Tibial nerve (tissue), 4 donors: Measurements from ENCODE around the gene TUBGCP2. TPM values are rescaled to one million over a fixed set of nuclear protein-coding genes. Genes with fewer than 3 reads are reported as not detected.
A peak's percentile ranks its signal among the peaks of the same experiment; 100 is the strongest.

Source experiments
- DNase-seq, 2 donors: peaks; one replicate each; pipeline ENCODE4 v3.0.0-alpha.2; 2019; ENCODE audit warnings: low spot score in 2 of 2
- H3K27ac ChIP-seq, 4 donors: fragments of 200-600 bp; sonication (generic) in 3 of 4; one replicate each; pipeline ENCODE4 v1.5.1; 2017 to 2019; ENCODE audit warnings: mild to moderate bottlenecking in 1 of 4
- H3K27me3 ChIP-seq, 2 donors: fragments of 200-600 bp; sonication (generic) in 1 of 2; one replicate each; pipeline versions ENCODE4 v1.5.1 to v1.6.0; 2017 to 2019
- H3K36me3 ChIP-seq, 3 donors: fragments of 200-600 bp; sonication (generic); one replicate each; pipeline ENCODE4 v1.5.1; 2018 to 2019
- H3K4me1 ChIP-seq, 4 donors: fragments of 200-600 bp; sonication (generic) in 3 of 4; one replicate each; pipeline ENCODE4 v1.5.1; 2017 to 2019
- H3K4me3 ChIP-seq, 4 donors: fragments of 200-600 bp; sonication (generic) in 3 of 4; one replicate each; pipeline ENCODE4 v1.5.1; 2017 to 2019; ENCODE audit warnings: mild to moderate bottlenecking in 1 of 4, moderate library complexity in 1 of 4
- H3K9me3 ChIP-seq, 4 donors: fragments of 200-600 bp; sonication (generic) in 3 of 4; one replicate each; pipeline ENCODE4 v1.5.1; 2017 to 2019
- EP300 ChIP-seq, 2 donors: sonication (generic); formaldehyde crosslinking; IDR thresholded peaks; one replicate each; pipeline ENCODE4 v1.6.1; 2017; ENCODE audit warnings: antibody characterized with exemption in 2 of 2, mild to moderate bottlenecking in 1 of 2
- POLR2A ChIP-seq, 2 donors: fragments of 450-650 bp; IDR thresholded peaks; one replicate each; pipeline ENCODE4 v1.6.1; 2017; ENCODE audit warnings: antibody characterized with exemption in 2 of 2, mild to moderate bottlenecking in 2 of 2, moderate library complexity in 2 of 2
- WGBS, 2 donors: methylation state at CpG; one replicate each; pipeline ENCODE4 v1.1.5; 2018; 5-methylcytosine and 5-hydroxymethylcytosine counted together
- total RNA-seq, 4 donors: library from RNA; depleted of rRNA; stranded (reverse); fragments of >200 nt; gene quantifications; one replicate each; pipeline ENCODE4 v1.1.0, GENCODE V29; 2016
- TF ChIP-seq, protein P1 (sequence below), 5 experiments: fragments of 200-600 bp in 3 of 5; fragments of 450-650 bp in 2 of 5; sonication (generic) in 3 of 5; IDR thresholded peaks; one replicate each; pipeline ENCODE4 v1.5.1; 2016 to 2019; ENCODE audit warnings: antibody characterized with exemption in 5 of 5, mild to moderate bottlenecking in 3 of 5, moderate library complexity in 2 of 5

The TUBGCP2 gene
- total RNA-seq, 4 donors from 2014 or later: 35.8 to 73.5 (median 45.7) TPM

DNA sequence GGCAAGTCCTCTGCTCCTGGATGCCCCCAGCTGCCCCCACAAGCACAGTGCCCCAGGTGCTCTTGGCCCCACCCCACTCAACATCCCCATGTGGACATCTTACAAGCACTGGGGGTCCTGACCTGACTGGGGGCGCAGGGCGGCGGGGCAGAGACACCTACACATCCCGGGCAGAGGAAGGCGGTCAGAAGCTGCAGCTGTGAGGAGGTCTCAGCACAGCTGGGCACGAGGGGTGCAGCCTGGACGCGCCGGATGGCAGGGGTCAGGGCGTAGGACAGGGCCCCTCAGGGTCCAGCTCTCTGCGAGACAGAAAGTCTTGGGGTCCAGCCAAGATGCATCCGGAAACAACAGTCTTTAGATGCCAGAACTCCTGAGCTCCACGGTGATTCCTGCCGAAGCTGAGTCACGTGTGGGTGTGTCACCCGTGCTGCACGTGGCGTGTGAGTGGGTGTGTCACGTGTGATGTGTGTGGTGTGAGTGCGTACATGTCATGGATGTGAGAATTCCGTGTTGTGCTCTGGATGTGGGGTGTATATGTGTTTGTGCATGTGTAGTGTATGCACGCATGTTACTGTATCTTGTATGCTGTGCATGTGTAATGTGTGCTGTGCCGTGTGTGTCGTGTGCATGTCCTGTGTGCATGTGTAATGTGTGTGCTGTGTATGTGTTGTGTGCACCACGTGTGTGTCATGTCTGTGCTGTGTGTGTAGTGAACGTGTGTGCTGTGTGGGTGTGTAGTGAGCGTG is 65.9 kb downstream of the TUBGCP2 start:
- Histone ChIP-seq H3K27me3 (peaks cover 0 to 92% of the 10 kb centered on the region in 2 donors), H3K36me3 (no peaks in the 10 kb centered on the region), H3K4me1 (peaks cover 0 to 10% (median under 1%) of the 10 kb centered on the region in 4 donors), H3K9me3 (no peaks in the 10 kb centered on the region), H3K4me3 (no peak overlapping the region), H3K27ac (no peak overlapping the region)
- TF ChIP-seq EP300 (IDR thresholded peaks at IDR 0.05): no peak
- TF ChIP-seq, protein P1, sequence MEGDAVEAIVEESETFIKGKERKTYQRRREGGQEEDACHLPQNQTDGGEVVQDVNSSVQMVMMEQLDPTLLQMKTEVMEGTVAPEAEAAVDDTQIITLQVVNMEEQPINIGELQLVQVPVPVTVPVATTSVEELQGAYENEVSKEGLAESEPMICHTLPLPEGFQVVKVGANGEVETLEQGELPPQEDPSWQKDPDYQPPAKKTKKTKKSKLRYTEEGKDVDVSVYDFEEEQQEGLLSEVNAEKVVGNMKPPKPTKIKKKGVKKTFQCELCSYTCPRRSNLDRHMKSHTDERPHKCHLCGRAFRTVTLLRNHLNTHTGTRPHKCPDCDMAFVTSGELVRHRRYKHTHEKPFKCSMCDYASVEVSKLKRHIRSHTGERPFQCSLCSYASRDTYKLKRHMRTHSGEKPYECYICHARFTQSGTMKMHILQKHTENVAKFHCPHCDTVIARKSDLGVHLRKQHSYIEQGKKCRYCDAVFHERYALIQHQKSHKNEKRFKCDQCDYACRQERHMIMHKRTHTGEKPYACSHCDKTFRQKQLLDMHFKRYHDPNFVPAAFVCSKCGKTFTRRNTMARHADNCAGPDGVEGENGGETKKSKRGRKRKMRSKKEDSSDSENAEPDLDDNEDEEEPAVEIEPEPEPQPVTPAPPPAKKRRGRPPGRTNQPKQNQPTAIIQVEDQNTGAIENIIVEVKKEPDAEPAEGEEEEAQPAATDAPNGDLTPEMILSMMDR (IDR thresholded peaks at IDR 0.05): no peak
- no peak for TF ChIP-seq POLR2A (IDR thresholded peaks at IDR 0.05)
- WGBS, 2 donors: 63 to 64% methylated on average over 24 of the region's 27 CpGs
- DNase-seq: no peak

DNA sequence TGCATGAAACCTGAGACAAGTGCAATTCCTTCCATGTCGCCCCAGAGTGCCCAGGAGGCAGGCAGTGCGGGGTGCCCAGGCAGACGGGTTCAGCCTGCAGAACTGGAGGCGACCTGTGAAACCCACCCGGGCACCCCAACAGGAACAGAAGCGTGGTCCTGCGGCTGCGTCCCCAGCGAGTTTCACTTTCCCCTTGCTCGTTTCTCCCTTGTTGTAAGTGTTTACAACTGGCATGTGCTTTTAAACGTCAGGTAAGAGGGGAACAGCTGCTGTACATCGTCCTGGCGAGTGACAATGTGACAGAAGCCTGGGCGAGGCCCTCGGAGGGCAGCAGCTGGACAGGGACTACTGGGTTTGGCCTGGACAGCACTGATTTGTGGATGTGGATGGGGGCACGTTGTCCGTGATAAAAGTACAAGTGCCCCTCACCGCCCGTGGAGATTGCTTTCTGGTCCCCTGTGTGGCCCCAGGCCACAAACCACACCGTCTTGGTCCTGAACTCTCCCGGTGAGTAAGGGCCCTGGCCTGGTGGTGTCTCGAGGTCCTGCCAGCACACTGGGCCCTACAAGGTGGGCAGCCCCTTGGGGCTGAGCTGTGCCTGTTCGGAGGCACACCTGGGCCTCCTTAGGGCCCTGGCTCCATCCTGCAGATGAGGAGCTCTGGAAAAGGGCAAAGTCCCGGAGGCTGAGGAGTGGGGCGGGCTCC is 67.0 kb downstream of the TUBGCP2 start:
- no peak for DNase-seq
- Histone ChIP-seq H3K27me3 (peaks cover 0 to 92% of the 10 kb centered on the region in 2 donors), H3K27ac (no peak overlapping the region), H3K4me3 (peak overlapping the region in 2 of 4 donors; percentile 16 to 26), H3K36me3 (no peaks in the 10 kb centered on the region), H3K9me3 (no peaks in the 10 kb centered on the region), H3K4me1 (peaks cover 0 to 21% (median 11%) of the 10 kb centered on the region in 4 donors)
- TF ChIP-seq, protein P1 (IDR thresholded peaks at IDR 0.05): no peak
- TF ChIP-seq POLR2A (IDR thresholded peaks at IDR 0.05): no peak
- no peak for TF ChIP-seq EP300 (IDR thresholded peaks at IDR 0.05)
- 66 to 72% methylated on average over 22 to 25 of the region's 25 CpGs for WGBS, 2 donors

DNA sequence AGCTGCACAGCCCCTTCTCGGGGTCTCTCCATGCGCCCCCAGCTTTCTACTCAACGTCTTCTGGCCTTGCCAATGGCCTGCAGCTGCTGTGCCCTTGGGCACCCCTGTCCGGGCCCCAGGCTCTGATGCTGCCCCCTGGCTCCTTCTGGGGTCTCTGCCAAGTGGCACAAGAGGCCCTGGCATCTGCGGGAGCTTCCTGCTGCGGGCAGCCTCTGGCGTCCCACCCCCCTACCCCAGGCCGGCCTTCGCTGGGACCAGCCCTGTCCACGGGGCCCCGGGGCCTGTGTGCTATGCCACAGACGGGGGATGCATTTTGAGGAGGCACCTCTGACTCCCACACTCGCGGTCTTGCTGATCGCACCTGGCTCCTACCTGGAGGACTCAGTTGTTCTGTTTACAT is 68.7 kb downstream of the TUBGCP2 start:
- Histone ChIP-seq H3K27ac (no peak overlapping the region), H3K27me3 (peaks cover 0 to 93% of the 10 kb centered on the region in 2 donors), H3K9me3 (no peaks in the 10 kb centered on the region), H3K4me3 (no peak overlapping the region), H3K36me3 (no peaks in the 10 kb centered on the region), H3K4me1 (peaks cover 0 to 35% (median 16%) of the 10 kb centered on the region in 4 donors)
- no peak for DNase-seq
- 58 to 69% methylated on average over 15 of the region's 15 CpGs for WGBS, 2 donors
- no peak for TF ChIP-seq POLR2A (IDR thresholded peaks at IDR 0.05)
- TF ChIP-seq, protein P1 (IDR thresholded peaks at IDR 0.05): no peak
- TF ChIP-seq EP300 (IDR thresholded peaks at IDR 0.05): no peak

DNA sequence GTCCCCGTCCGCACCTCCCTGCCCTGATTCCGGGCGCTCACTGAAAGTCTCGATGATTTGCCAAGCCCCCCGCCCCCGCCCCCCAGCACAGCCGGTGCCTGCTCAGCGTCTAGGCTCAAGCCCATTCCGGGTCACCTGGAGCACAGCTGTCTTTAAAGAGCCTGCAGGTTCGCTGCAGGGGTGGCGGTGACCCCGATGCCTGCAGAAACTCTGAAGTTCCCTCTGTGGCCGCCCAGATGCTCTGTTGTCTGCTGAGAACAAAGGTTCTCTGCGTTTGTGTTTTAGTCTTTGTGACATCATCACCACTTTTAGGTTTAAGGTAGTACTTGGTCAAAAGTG is 70.2 kb downstream of the TUBGCP2 start:
- H3K4me1 ChIP-seq: peaks cover 0 to 35% (median 16%) of the 10 kb centered on the region in 4 donors
- 21 to 31% methylated on average over 11 to 12 of the region's 15 CpGs for WGBS, 2 donors
- no peaks in the 10 kb centered on the region for H3K36me3 ChIP-seq
- H3K9me3 ChIP-seq: no peaks in the 10 kb centered on the region
- no peak overlapping the region for H3K27ac ChIP-seq
- TF ChIP-seq, protein P1 (IDR thresholded peaks at IDR 0.05): no peak
- no peak for TF ChIP-seq EP300 (IDR thresholded peaks at IDR 0.05)
- no peak for TF ChIP-seq POLR2A (IDR thresholded peaks at IDR 0.05)
- peaks cover 0 to 96% of the 10 kb centered on the region in 2 donors for H3K27me3 ChIP-seq
- H3K4me3 ChIP-seq: no peak overlapping the region
- DNase-seq: no peak
